ENCODE data around the gene ZNF835.

ZNF835 gene

GRCh38 chr19:56660381-56661107, 11.0 kb downstream of the ZNF835 start:
- DNase-seq, result no peak

- no peak for DNase-seq
Measured at GRCh38 chr19:56654151-56654550, 17.4 kb downstream of the ZNF835 start.

- no peak for DNase-seq
Measured at GRCh38 chr19:56643460-56643955, 28.0 kb downstream of the ZNF835 start.

- no peak for DNase-seq
Measured at GRCh38 chr19:56642711-56643459, 28.7 kb downstream of the ZNF835 start, which contains the start of gene SMIM17. TSS of gene SMIM17 (plus strand) at chr19:56643159. CDS start at chr19:56645668, 2,509 bp downstream.

GRCh38 chr19:56639217-56639616, 32.3 kb downstream of the ZNF835 start:
- no peak for DNase-seq

GRCh38 chr19:56637976-56638555, 33.5 kb downstream of the ZNF835 start:
- no peak for DNase-seq

- DNase-seq, result no peak
Measured at GRCh38 chr19:56633021-56633420, 38.5 kb downstream of the ZNF835 start.

- no peak for DNase-seq
Measured at GRCh38 chr19:56625708-56626107, 45.8 kb downstream of the ZNF835 start.

GRCh38 chr19:56623006-56623405, 48.6 kb downstream of the ZNF835 start:
- DNase-seq, result no peak

GRCh38 chr19:56622374-56622773, 49.2 kb downstream of the ZNF835 start:
- DNase-seq, result no peak

GRCh38 chr19:56619121-56619520, 52.4 kb downstream of the ZNF835 start:
- DNase-seq, result no peak

- DNase-seq, result no peak
Measured at GRCh38 chr19:56617531-56617930, 54.0 kb downstream of the ZNF835 start.

- DNase-seq, result no peak
Measured at GRCh38 chr19:56613639-56614038, 57.9 kb downstream of the ZNF835 start.

GRCh38 chr19:56612737-56613136, 58.8 kb downstream of the ZNF835 start:
- no peak for DNase-seq

All from SIG-M5 (cell line).